ENCODE measurements around the gene MYO10.
"Not testable (repeated sequence)": the region's sequence is repeated elsewhere in the genome, so short reads cannot be mapped to it uniquely, and the experiment has no call there.

The MYO10 gene

GRCh38 chr5:16855485-16855884 is 80.6 kb downstream of the MYO10 start:
- DNase-seq: no peak

GRCh38 chr5:16854351-16854750 is 81.7 kb downstream of the MYO10 start:
- no peak for DNase-seq

GRCh38 chr5:16853518-16853917 is 82.6 kb downstream of the MYO10 start:
- DNase-seq: no peak

DNA sequence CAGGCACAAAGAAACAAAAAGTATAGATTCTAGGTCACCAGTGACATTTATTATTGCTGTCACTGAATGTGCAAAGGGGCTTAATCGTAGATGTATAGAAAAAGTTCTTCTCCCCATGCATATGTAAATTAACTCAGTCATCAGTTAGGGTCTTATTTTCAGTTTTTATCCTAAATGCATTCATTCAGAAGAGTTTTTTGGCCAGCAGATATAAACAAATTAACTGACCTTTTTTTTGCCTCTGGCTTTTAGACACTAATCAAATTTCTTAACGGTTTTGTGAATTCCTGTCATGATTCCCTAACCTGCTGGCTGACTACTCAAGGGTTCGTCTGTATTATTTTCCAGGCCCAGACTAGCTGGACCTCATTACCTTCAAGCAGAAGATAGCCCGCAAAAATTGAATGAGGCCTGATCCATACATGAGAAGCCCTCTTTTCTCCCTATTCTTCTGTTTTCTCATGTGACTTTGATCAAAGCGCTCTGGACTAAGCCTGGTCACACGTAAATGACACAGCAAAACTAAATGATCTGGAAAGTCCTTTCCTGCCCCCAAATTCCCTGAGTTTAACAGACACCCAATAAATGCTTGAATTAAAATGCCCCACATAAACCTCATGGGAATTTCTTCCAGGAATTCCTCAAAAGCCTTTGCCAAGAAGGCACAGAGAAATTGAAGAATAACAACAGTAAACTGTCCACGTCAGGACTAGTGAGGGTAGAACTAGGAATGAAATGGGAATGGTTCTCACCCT is 83.7 kb downstream of the MYO10 start:
- no peak for DNase-seq

DNA sequence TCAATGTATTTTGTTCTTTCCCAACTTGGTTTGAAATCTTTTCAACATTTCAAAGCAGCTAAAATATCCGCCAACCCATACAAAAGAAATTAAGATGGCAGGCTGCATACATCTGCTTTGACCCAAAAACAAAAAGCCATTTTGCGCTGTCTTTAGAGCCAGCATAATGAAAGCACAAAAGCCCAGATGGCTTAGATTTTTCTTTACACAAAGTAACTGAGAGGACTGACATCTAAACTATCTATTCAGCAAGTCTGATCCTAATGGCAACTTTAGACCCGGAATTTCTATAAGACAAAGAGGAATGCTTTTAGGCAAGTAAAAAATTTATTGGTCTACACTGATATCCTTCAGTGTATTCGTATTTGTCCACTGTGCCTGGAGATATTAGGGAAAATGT is 86.3 kb downstream of the MYO10 start:
- no peak for DNase-seq

GRCh38 chr5:16849181-16849580 is 86.9 kb downstream of the MYO10 start:
- DNase-seq: no peak

- DNase-seq: no peak
Observed at GRCh38 chr5:16844952-16845351, 91.1 kb downstream of the MYO10 start.

- DNase-seq: no peak
Observed at GRCh38 chr5:16842896-16843295, 93.2 kb downstream of the MYO10 start.

DNA sequence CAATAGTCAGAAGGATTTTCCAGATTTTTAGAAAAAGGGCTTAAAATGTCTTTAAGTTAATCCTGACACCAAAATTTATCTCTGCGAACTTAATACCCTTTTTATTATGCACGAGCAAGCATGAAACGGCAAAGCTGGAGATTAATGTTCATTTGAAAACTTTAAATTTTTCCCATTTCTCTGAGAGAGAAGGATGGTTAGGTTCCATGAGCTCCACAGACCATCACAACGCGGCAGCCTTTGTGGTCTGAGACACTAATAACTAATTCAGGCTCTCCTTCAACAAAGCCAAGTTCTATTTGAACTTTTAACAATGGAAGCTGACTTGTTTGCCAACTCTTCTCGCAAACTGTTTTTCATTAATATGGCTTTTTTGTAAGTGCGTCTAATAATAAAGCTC is 94.7 kb downstream of the MYO10 start:
- DNase-seq: no peak

GRCh38 chr5:16837305-16837704 is 98.8 kb downstream of the MYO10 start:
- DNase-seq: no peak

DNA sequence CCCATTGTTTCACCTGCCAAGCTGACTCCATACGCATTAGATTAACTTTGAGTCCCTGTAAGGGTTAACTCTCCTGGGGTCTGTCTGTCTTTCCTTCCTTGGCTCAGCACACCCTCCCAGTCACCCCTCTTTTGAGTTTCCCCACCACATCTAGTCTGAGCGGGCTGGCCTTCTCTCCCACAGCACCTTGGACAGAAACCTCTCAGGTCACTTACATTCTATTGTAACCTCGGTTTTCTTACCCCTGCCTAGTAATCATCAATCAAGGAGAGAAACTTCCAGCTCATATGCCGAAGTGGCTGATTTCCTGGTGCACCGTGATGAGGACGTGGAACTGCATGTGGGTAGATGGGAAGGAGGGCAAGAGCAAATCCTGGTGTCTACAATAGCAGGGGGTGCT is 102.1 kb downstream of the MYO10 start:
- DNase-seq: no peak

GRCh38 chr5:16831326-16831725 is 104.8 kb downstream of the MYO10 start:
- not testable (repeated sequence) for DNase-seq

DNA sequence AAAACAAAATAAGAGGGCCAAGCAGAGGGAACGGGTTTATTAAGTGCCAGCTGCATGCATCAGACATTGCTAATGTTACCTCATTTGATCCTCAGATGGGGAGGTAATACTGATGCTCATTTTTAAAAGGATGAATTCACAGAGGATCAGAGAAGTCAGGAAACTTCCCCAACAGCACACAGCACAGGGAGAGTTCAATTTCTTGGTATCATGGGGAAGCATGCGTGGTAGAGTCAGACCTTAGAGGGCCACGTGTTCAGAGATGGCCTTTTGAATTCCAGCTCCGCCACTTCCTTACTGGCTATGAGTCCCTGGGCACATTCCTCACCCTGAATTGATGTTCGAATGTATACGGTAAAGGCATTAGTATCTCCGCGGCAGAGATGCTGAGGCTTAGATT is 108.3 kb downstream of the MYO10 start:
- no peak for DNase-seq

- DNase-seq: no peak
Observed at GRCh38 chr5:16826379-16827125, 109.5 kb downstream of the MYO10 start.

GRCh38 chr5:16819522-16820167 is 116.4 kb downstream of the MYO10 start:
- no peak for DNase-seq

- no peak for DNase-seq
Observed at GRCh38 chr5:16815432-16815831, 120.7 kb downstream of the MYO10 start.

DNA sequence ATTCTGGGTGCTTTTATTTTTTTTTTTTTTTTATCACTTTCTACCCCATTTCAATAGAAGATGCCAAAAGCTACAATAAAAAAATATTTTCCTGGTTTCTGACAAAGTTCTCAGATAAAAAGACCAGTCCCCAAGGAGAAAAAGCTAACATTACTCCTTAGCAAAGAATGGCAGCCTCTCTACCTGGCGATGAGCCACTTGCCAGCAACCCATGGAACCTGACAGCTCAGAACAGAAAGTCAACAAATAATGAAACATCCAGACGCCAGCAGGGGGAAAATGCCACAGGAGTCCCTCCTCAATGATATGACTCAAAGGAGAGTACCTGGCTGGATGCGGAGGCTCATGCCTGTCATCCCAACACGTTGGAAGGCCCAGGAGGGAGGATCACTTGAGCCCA is 123.2 kb downstream of the MYO10 start:
- DNase-seq: no peak

GRCh38 chr5:16812448-16812847 is 123.6 kb downstream of the MYO10 start:
- no peak for DNase-seq

- no peak for DNase-seq
Observed at GRCh38 chr5:16810208-16810854, 125.8 kb downstream of the MYO10 start.

DNA sequence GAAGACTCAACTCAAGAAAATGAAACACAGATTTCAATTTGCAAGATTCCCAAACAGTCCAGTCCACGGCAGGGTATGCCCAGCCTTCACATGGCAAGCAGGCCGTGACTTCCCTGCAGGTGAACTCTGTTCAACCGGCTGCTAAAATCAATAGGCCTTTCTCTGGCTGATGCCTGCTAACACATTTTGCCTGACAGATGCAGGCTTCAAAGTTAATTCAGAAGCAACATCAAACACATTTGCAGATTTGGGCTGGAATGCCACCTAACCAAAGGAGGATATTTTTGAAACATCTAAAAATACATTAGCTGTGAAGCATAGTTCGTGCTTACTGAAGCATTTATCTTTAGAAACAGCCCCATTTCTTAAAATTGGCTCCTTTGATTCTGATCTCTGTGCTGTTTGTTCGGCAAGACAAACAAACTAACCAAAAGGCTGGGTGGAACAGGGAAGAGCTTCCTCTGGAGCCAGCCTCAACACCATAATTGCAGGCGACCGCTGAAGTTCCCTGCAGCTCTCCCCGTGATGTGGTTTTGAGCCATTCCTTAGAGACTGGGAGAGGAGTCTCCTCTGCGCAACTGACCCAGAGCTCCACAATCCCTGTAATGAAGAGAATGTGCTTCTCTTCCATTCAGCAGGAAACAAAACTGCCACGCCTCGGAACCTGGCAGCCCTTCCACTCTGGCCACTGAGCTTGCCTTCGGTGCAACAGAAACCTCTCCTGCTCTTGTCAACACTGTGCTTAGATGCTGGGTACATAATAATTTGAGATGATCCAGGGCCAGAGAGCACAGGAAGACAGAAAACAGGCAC is 126.5 kb downstream of the MYO10 start:
- no peak for DNase-seq

GRCh38 chr5:16809010-16809394 is 127.1 kb downstream of the MYO10 start:
- DNase-seq: no peak

- DNase-seq: no peak
Observed at GRCh38 chr5:16808021-16808420, 128.1 kb downstream of the MYO10 start.

DNA sequence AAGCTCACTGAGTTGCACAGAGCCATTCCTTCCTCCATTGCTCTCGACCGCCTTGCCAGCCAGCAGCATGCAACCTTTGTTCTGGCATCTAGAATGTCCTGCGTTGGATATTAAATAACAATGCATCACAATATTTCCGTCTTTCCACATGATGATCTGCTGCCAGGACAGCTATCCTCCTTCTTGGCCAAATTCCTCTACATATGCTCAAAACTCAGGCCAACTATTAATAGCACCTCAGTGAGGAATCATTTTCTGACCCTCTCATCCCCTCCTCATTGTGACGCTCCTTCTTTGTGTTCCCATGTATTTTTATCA is 128.6 kb downstream of the MYO10 start:
- DNase-seq: no peak
